ENCODE measurements around the gene SSTR3. TPM values are rescaled to one million over a fixed set of nuclear protein-coding genes. Genes with fewer than 3 reads are reported as not detected.

SSTR3 gene
- total and polyA plus RNA-seq, 2 of the 13 experiments (the other 11 are each of a cell fraction or from before 2014, with no cell fraction given), result 0.08 to 0.64 TPM

GRCh38 chr22:37218399-37218770 is 6.1 kb upstream of the SSTR3 start:
- Histone ChIP-seq H3K36me3 (replicated peaks in 1 of 2; ENCODE audit: control insufficient read depth in 1 of 2, insufficient read depth in 2 of 2, low read length in 2 of 2) (no peaks in the 10 kb centered on the region), H3K27me3 (ENCODE audit: control insufficient read depth in 1 of 2, insufficient read depth in 2 of 2, low read length in 2 of 2) (peaks cover 0 to 24% of the 10 kb centered on the region in 2 experiments; a peak in 3 of 5 replicates), H2AFZ (ENCODE audit: low read length) (no peak overlapping the region), H3K4me1 (ENCODE audit: insufficient read depth, low read length) (no peaks in the 10 kb centered on the region), H3K27ac (ENCODE audit: extremely low read length, insufficient read depth, low read length) (no peak overlapping the region), H3K9me3 (ENCODE audit: low read length) (no peaks in the 10 kb centered on the region), H3K9ac (ENCODE audit: insufficient read depth, low read depth, low read length) (no peak overlapping the region), H3K79me2 (ENCODE audit: insufficient read depth, low read length) (no peaks in the 10 kb centered on the region), H3K4me2 (ENCODE audit: low read depth, low read length) (no peak overlapping the region), H3K4me3 (replicated peaks in 1 of 3; ENCODE audit: insufficient read depth in 1 of 3, low read depth in 2 of 3, low read length in 3 of 3) (no peak overlapping the region), H4K20me1 (ENCODE audit: insufficient read depth, low read length) (no peaks in the 10 kb centered on the region)
- ChIA-PET CTCF (ENCODE audit: low intra/inter-chr PET ratio, low total read pairs) (no interaction called here), POLR2A (no interaction called here)
- no peak for FAIRE-seq
- TF ChIP-seq ZSCAN29 (CRISPR knock-in tag; conservative IDR thresholded peaks at IDR 0.05), result no peak
- no peak for TF ChIP-seq ZSCAN30 (CRISPR knock-in tag; IDR thresholded peaks at IDR 0.05)
- no peak for TF ChIP-seq HDAC6 (IDR thresholded peaks at IDR 0.05; ENCODE audit: low read depth, low read length)
- TF ChIP-seq POLR2AphosphoS5 (IDR thresholded peaks at IDR 0.05; ENCODE audit: low read depth, low read length), result no peak
- TF ChIP-seq ZSCAN20 (CRISPR knock-in tag; IDR thresholded peaks at IDR 0.05; ENCODE audit: borderline replicate concordance), result no peak
- no peak for TF ChIP-seq ZNF768 (CRISPR knock-in tag; IDR thresholded peaks at IDR 0.05)
- TF ChIP-seq SP4 (CRISPR knock-in tag; IDR thresholded peaks at IDR 0.05), result no peak
- no peak for TF ChIP-seq SP140L (CRISPR knock-in tag; IDR thresholded peaks at IDR 0.05; ENCODE audit: borderline replicate concordance)
- no peak for TF ChIP-seq ISL2 (CRISPR knock-in tag; IDR thresholded peaks at IDR 0.05)
- no peak for TF ChIP-seq EP300 (IDR thresholded peaks at IDR 0.05; ENCODE audit: low read depth in 2 of 2, low read length in 2 of 2)
- no peak for TF ChIP-seq EP300 (CRISPR knock-in tag; IDR thresholded peaks at IDR 0.05; ENCODE audit: borderline replicate concordance)
- no peak for TF ChIP-seq THAP8 (CRISPR knock-in tag; IDR thresholded peaks at IDR 0.05; ENCODE audit: borderline replicate concordance)
- TF ChIP-seq CREB1 (IDR thresholded peaks at IDR 0.05), result no peak
- TF ChIP-seq CREB1 (CRISPR knock-in tag; IDR thresholded peaks at IDR 0.05), result no peak
- TF ChIP-seq CAMTA2 (CRISPR knock-in tag; IDR thresholded peaks at IDR 0.05; ENCODE audit: borderline replicate concordance), result no peak
- TF ChIP-seq SALL1 (CRISPR knock-in tag; IDR thresholded peaks at IDR 0.05), result no peak
- no peak for TF ChIP-seq ARID2 (CRISPR knock-in tag; IDR thresholded peaks at IDR 0.05; ENCODE audit: borderline replicate concordance)
- no TSS peak for BruUV-seq (replicated peaks)
- WGBS (ENCODE audit: low lambda C conversion rate), result 52% methylated on average over 6 of the region's 6 CpGs
- DNase-seq (ENCODE audit: low spot score), result no peak
- intact Hi-C loops (cut with micrococcal nuclease; ENCODE audit: unreplicated experiment) (no loop called here), in situ Hi-C loops (cut with HindIII; ENCODE audit: extremely low pct_ligation_motif_present, low pct_unique_long_range_greater_than_20kb) (no loop called here)
- no peak for ATAC-seq
